ENCODE data around the gene RASGRP2.

Gene RASGRP2

DNA sequence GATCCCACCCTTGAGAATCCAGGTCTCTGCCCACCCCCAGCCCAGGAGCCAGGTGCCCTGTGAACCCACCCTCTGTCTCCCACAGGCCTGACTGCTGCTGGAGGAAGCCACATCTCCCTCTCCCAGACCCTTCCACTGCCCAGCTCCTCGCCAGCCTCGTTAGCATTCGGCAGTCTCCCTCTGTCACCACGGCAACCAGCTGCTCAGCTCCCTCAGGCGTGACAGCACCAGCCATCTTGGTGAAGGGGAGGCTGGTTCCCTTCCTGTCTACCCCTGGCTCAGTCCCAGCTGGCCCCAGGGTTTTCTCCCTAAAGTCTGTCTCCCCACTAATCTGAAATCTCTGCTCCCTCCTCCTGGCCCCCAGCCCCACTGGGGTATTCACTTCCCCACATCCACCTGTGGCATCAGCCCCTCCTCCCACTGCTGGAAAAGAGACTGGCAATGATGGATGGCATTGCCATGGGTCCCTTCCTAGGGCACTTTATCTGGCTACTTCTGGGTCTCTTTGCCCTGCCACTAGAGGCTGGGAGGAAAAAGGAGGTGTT is 49.0 kb downstream of the RASGRP2 start:
- ATAC-seq (no peak), DNase-seq (peak; percentile 21)

DNA sequence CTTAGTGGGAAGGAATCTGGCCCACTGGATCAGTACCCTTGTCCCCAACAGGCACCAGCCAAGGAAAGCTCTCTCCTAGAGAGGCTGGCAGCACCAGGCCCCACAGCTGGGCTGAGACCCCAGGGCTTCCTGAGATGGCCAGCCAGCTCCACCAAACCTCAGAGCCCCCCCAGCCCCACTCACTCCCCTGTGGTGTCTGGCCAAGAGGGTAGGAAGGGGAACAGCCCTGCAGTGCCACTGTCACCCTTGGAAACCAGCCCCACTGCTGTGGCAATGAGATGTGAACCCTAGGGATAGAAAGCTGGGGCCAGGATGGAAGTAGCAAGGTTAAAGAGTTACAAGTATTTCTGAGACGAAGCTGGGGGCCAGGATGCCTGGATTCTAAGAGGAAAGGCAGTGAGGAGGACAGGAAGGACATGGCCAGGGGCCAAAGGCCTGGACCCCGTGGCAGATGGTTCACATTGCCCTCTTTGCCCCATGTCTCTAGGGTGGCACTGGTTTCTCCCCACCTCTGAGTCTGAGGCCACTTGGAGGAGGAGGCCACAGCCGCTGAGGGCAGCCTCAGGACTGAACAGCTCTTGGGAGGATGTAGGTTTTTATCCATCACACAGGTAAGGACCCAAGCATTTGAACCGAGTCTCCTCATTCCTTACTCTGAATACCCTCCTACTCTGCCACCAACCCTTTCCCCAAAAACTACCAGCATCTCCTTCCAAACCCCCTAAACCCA is 49.8 kb downstream of the RASGRP2 start:
- no peak for ATAC-seq
- DNase-seq, result no peak

DNA sequence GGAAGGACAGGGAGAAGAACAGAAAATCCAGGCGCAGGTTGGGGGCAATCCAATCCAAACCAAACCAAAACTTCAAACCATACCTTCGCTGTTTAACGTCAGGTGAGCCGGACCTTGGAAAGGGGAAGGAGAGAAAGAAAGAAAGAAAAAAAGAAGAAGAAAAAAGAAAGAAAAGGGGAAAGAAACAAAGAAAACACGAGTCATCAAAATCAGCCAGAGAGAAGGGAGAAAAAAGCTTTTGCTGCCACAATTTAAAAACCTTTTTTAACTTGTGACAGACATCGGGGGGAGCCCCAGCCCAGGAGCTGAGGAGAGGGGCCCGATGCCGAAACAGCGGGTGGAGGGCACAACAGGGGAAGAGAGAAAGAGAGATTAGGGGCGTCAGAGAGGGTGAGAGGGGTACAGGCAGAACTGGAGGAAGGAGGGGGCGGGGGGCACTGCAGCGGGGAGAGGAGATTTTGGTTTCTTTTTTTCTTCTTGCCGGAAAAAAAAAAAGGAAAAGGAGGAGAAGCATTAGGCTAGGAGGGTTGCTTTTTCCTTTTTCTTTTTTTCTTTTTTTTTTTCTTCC is 51.1 kb downstream of the RASGRP2 start:
- DNase-seq, result no peak
- no peak for ATAC-seq

DNA sequence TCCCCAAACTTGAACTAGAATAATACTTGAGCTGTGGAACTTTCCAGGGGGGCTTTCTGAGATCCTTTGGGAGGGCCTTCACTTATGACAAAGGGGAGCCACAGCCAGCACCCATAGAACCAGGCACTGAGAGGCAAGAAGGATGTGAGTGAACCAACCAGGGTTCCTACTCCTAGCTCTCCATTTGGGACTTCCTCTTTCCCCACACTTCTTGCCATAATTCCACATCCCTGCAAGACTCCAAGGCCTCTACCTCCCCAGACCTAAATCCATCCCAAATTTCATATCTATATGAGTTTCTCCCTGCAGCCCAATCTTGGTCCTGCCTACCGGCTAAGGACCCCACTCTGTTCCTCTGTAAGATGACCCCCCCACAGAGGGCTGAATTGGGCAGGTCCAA is 52.4 kb downstream of the RASGRP2 start:
- ATAC-seq, result no peak

DNA sequence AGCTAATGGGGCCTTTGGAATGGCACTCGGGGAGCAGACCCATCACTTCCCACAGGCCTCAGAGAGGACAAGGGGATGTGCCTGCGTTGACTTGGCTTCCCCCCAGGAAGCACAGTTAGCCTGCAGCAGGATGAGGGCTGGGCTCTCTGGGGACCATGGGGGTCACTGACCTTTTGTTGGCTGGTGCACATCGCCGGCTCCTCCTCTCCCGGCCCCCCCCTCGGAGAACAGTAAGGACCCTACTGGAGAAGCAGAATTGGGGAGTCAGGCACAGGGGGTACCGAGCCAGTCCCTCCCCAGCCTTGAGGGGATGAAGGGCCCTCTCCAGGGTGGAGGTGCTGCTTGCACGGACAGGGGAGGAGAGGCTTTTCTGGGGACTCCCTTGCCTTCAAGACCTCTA is 53.7 kb downstream of the RASGRP2 start:
- ATAC-seq (no peak), DNase-seq (no peak)

More for the DNA sequence above, 52.4 kb downstream of the RASGRP2 start:
- DNase-seq, result no peak

DNA sequence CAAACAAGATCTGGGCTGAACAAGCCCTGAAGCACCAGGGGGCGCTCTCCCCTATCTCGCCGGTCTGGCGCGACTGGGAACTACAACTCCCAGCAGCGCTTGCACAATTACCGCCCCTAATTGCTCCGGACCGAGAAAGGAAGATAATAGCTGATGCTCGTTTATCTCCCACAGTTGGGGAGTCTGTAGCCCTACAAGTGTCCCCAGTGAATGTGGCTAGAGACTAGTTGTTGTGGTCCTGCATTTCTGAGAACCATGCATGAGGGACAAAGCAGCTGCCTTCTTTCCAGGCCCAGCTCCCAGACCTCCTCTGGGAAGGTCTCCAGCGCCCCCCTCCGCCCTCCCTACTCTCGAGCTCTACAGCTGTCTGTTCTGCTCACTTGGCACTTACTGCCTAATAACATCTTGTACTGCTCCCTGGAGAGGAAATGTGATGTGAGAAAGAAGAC is 55.4 kb downstream of the RASGRP2 start:
- DNase-seq (peak; percentile 97), ATAC-seq (peak; percentile 96)

DNA sequence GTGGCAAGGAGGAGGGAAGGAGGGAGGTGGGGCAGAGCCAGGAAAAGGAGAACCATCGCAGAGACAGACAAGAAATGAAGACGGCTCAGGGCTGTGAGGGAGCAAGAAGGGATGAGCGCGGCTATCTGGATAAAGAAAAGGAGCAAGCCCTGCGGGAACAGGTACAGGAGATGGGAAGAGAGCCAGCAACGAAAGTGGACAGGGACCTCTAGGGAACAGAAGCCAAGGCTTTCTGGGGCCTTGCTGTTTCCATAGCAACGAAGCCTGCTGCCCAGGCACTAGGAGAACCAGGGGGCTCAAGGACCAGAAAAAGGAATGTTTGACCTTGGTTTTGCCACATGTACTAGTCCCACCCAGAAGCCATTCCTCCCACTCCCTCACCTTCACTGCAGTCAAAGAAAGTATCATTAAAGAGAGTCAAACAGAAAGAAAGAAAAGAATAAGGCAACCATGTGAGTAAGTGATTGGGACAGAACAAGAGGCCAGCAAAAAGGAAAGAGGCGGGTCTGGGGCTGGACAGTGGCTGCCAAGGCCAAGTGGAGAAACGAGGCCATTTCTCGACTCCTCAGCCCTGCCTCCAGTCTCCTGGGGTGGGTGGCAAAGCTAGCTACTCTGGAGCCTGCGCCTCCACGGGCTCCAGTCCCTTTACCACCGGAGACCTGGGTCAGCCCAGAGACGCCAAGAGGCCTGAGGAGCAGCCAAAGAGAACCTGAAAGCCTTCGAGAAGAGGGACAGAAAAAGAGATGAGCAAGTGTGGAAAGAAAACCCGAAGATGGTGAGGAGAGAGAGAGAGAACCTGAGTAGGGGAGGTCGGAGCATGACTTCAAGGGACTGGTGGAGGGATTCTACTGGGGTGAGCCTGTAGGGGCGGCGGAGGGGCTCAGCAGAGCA is 56.1 kb downstream of the RASGRP2 start:
- DNase-seq (no peak), ATAC-seq (no peak)

DNA sequence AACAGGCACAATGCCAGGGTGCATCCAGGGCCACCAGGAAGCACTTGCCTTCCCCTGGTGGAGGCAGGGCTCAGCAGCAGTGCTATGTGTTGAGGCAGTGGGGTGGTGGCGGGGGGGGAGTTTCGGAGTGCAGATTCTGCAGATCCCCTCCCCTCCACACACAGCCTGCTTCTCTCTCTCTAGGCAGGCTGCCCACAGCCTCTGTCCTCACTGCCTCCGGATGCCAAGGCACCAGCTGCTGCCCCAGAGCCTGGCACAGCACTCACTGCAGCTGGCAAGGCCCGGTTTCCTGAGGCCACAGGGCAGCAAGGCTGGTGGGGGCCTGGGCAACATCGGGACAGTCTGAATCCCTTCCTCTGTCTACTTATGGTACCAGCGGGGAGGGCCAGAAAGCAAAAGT is 56.7 kb downstream of the RASGRP2 start:
- DNase-seq (no peak), ATAC-seq (no peak)

DNA sequence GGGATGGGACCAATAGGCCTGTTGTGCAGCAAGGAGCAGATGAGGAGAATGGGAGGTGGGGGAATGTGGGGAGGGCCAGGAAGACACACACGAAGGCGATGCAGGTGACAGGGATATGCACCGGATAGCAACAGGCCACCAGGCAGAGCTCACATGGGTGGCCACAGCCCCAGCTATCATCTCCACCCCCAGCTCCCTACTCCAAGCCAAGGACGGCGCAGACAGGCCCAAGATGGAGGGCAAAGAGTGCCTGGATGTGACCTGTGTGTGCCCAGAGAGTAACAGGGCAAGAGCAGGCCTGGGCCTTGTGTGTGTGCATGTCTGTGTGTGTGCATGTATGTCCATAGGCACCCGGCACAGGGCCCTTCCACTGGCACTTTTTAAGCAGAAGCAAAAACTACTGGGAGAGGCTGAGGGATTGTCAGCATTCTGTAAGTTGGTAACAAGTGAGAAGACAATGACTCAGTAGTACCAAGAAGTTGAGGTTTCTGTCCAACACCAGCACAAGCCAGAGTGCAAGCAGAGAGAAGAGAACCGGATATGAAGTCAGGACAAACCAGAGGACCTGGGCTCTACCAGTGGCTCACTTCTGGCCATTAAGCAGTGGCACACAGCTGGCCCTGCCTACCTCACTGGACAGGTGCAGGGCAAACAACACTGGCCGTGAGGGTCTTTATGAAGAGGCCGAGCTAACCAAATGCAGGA is 57.3 kb downstream of the RASGRP2 start:
- no peak for ATAC-seq
- no peak for DNase-seq

DNA sequence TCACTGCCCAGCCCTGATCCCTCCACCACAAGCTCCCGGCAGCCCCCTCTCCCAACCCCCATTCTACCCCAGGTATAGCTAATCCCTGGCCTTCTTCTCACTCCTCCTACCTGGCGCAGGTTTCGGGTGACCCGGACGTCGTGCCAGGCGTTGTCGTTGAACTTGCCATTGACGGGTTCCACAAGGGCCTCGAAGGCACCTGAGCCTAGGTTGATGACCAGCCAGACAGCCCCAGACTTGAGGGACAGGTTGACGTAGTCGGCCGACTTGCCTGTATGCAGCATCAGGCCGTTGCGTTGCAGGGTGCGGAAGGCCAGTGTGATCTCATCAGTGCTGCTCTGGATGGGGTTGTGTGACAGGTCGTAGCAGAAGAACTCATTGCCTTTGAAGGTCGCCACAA is 58.4 kb downstream of the RASGRP2 start:
- DNase-seq (no peak), ATAC-seq (no peak)

DNA sequence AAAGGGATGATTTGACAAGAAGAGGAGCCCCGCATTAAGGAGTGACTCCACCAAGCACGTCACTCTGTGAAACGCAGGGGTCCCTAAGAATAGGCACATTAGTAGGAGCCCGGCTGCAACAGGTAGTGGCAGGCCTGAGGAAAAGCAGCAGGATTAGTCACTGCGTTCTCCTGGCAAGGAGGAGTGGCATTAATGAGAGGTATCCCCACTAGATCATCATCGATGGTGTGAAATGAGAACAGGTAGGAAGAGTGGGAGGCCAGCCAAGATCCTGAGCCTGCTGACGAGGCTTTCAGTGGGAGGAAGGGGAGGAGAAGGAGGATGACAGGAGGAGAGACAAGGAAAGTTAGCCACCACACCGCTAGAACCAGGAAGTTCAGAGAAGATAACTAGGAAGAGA is 59.6 kb downstream of the RASGRP2 start:
- DNase-seq (no peak), ATAC-seq (no peak)

DNA sequence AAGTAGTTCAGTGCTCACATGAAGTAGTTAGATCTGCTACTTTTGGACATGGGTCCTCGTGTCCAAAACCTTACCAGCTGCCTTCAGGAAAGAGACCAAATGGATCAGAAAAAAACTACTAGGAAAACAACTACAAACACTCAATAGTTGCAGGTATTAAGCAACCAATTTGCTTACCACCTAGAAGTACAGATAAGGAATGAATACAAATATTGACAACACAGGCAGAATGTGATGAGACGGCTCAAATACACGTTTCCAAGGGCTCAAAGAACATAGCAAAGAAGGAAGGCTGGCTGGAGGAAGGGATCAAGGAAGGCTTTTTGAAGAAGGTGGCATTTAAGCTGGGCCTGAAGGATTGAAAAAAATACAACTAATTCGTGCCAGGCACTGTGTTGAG is 62.8 kb downstream of the RASGRP2 start:
- DNase-seq, result no peak
- ATAC-seq, result no peak

DNA sequence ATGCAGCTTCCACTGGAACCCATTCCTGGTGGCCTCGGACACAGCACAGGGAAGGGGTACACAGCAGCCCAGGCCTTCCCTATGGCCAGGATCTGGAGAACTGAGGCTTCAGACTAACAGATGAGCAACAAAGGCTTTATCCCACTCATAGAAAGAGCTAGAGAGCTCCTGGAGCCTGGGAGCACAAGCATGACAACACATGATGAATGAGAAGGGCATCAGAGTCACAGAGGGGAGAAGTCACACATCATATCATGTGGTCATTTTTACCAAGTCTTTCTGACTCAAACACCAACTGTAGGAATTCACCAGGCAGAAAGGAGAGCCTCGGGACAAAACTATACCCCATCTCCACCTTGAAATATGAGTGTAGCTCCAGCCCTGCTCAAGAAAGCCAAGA is 64.1 kb downstream of the RASGRP2 start:
- no peak for ATAC-seq
- DNase-seq, result no peak

DNA sequence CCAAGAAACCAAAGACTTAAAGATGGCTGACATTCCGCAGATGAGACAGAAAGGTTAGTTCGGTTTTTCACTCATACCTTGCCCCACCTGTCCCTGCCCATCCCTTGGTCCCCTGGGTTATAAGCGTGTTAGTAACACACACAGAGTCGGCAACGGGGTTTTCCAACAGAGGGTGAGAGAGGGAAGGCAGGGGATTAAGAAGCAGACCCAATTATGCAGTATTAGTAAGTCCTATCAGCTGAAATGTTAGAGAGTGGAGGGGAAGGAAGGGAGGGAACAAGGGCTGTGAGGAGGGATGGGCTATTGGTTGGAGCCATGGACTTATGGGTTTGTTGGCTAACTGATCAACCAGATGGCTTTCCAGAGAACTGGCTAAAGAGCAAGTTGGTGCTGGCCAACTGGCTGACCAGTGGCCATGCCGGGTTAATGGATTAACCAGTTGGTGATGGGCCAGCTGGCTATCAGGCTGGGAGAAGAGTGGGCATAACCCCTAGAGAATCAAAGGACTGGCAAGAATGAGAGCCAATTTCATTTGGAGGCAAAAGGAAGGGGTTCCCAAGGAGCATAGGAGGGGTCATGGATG is 66.4 kb downstream of the RASGRP2 start:
- ATAC-seq, result no peak
- DNase-seq, result no peak
